Caco-2 (cell line): ENCODE measurements around the gene MAP2K4. TPM values are rescaled to one million over a fixed set of nuclear protein-coding genes. Genes with fewer than 3 reads are reported as not detected.

Source experiments
- BruUV-seq: library from RNA; stranded (reverse); fragments of 400-500 nt; replicated peaks from 2 replicates; lab custom pipeline; 2021; lab: Mats Ljungman, UMichigan
- CTCF ChIA-PET: fragments of 300-600 bp; sonication (Branson Sonifier 250); formaldehyde crosslinking; loops from one replicate; lab custom pipeline; 2022; ENCODE audit warnings: antibody characterized with exemption; lab: Charles Lee
- POLR2A ChIA-PET: fragments of 300-600 bp; sonication (Branson Sonifier 250); formaldehyde crosslinking; loops from one replicate; lab custom pipeline; 2022; ENCODE audit warnings: antibody characterized with exemption; lab: Charles Lee
- DNase-seq, 2 experiments: peaks; one replicate each; pipeline versions ENCODE4 v3.0.0 to v3.0.0-alpha.2; 2020 to 2022
- H3K27me3 ChIP-seq: replicated peaks from 2 replicates; pipeline ENCODE4 v1.6.0; 2011; ENCODE audit warnings: low read length; ENCODE audit not compliant: control insufficient read depth, insufficient read depth
- H3K36me3 ChIP-seq: 2 replicates; pipeline ENCODE4 v1.5.1; 2011; ENCODE audit warnings: low read length; ENCODE audit not compliant: control insufficient read depth, insufficient read depth
- H3K4me1 ChIP-seq: fragments of 250-450 bp; sonication (Bioruptor Pico); 2 replicates; pipeline ENCODE4 v1.5.1; 2020; ENCODE audit warnings: mild to moderate bottlenecking
- H3K4me3 ChIP-seq: 2 replicates; pipeline ENCODE4 v1.5.1; 2011; ENCODE audit warnings: low read depth, mild to moderate bottlenecking, control low read depth, low read length
- H3K9me3 ChIP-seq: fragments of 250-450 bp; sonication (Bioruptor Pico); 2 replicates; pipeline ENCODE4 v1.5.1; 2020; ENCODE audit warnings: mild to moderate bottlenecking, moderate library complexity
- H3K27ac Mint-ChIP-seq: one replicate; pipeline ENCODE4 v1.8.0; 2022; ENCODE audit warnings: mixed read lengths; ENCODE audit not compliant: unreplicated experiment
- H3K27me3 Mint-ChIP-seq: one replicate; pipeline ENCODE4 v1.8.0; 2022; ENCODE audit warnings: mixed read lengths; ENCODE audit not compliant: insufficient read depth, unreplicated experiment
- H3K36me3 Mint-ChIP-seq: one replicate; pipeline ENCODE4 v1.8.0; 2022; ENCODE audit warnings: mild to moderate bottlenecking, mixed read lengths; ENCODE audit not compliant: insufficient read depth, unreplicated experiment
- H3K4me1 Mint-ChIP-seq: one replicate; pipeline ENCODE4 v1.8.0; 2022; ENCODE audit warnings: low read depth, mixed read lengths; ENCODE audit not compliant: unreplicated experiment
- H3K4me3 Mint-ChIP-seq: one replicate; pipeline ENCODE4 v1.8.0; 2022; ENCODE audit warnings: mild to moderate bottlenecking, moderate library complexity, mixed read lengths; ENCODE audit not compliant: unreplicated experiment
- H3K9me3 Mint-ChIP-seq: one replicate; pipeline ENCODE4 v1.8.0; 2022; ENCODE audit warnings: mixed read lengths; ENCODE audit not compliant: unreplicated experiment
- intact Hi-C: fragments of 100-400 bp; cut with micrococcal nuclease; formaldehyde crosslinking; loops from one replicate; pipeline ENCODE4 v1.10.0; 2022; ENCODE audit not compliant: unreplicated experiment
- total RNA-seq: library from RNA; stranded (reverse); gene quantifications from 2 replicates; pipeline ENCODE4 v1.2.3, GENCODE V29; 2022
- TF ChIP-seq, protein P1 (sequence below), 2 experiments: fragments of 200-600 bp in 1 of 2; IDR thresholded peaks; 1 replicate in 1 of 2; 2 replicates in 1 of 2; pipeline versions ENCODE4 v1.5.1 to v1.8.0; 2011 to 2022; ENCODE audit warnings: antibody characterized with exemption in 1 of 2, control low read depth in 1 of 2, inconsistent platforms in 1 of 2, low read depth in 1 of 2, low read length in 1 of 2, mild to moderate bottlenecking in 1 of 2, moderate library complexity in 1 of 2; ENCODE audit not compliant: insufficient read depth in 1 of 2, severe bottlenecking in 1 of 2, unreplicated experiment in 1 of 2

The MAP2K4 gene
- total RNA-seq, 1 experiment from 2014 or later = 20.9 TPM

- intact Hi-C loops = no loop called here
- Mint-ChIP-seq H3K4me1 (peaks cover 7% of the 10 kb centered on the region), H3K4me3 (no peak overlapping the region), H3K9me3 (no peaks in the 10 kb centered on the region), H3K27ac (no peak overlapping the region), H3K36me3 (peaks cover 13% of the 10 kb centered on the region), H3K27me3 (no peaks in the 10 kb centered on the region)
- Histone ChIP-seq H3K36me3 (no peaks in the 10 kb centered on the region), H3K9me3 (no peaks in the 10 kb centered on the region), H3K4me3 (no peak overlapping the region), H3K4me1 (no peaks in the 10 kb centered on the region), H3K27me3 (no peaks in the 10 kb centered on the region)
- ChIA-PET POLR2A (no interaction called here), CTCF (no interaction called here)
- no TSS peak for BruUV-seq
- TF ChIP-seq, protein P1, sequence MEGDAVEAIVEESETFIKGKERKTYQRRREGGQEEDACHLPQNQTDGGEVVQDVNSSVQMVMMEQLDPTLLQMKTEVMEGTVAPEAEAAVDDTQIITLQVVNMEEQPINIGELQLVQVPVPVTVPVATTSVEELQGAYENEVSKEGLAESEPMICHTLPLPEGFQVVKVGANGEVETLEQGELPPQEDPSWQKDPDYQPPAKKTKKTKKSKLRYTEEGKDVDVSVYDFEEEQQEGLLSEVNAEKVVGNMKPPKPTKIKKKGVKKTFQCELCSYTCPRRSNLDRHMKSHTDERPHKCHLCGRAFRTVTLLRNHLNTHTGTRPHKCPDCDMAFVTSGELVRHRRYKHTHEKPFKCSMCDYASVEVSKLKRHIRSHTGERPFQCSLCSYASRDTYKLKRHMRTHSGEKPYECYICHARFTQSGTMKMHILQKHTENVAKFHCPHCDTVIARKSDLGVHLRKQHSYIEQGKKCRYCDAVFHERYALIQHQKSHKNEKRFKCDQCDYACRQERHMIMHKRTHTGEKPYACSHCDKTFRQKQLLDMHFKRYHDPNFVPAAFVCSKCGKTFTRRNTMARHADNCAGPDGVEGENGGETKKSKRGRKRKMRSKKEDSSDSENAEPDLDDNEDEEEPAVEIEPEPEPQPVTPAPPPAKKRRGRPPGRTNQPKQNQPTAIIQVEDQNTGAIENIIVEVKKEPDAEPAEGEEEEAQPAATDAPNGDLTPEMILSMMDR (IDR thresholded peaks at IDR 0.05; ENCODE audit: insufficient read depth in 1 of 2, low read depth in 1 of 2, low read length in 1 of 2, severe bottlenecking in 1 of 2, unreplicated experiment in 1 of 2) = no peak
- no peak for DNase-seq
These were observed 57.1 kb downstream of the MAP2K4 start for GRCh38 chr17:12077773-12078172.

GRCh38 chr17:12078791-12079190 is 58.1 kb downstream of the MAP2K4 start:
- CTCF ChIA-PET = no interaction called here

DNA sequence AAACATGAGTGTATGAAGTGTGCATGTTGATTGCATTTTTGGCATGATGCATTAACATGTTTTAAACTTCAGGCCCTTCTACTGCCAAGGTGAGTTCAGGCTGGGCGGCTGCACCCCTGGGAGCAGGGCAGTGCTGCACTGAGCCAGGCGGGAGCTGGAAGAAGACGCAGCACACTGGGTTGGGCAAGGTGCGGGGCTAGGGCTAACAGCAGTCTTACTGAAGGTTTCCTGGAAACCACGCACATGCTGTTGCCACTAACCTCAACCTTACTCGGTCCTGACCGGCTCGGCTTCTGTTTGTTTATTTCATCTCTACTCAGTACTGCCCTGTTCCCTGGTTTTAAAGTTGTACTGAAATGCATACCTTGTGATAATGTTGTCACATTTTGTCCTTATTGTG is 61.0 kb downstream of the MAP2K4 start:
- H3K4me3 ChIP-seq = no peak overlapping the region
- Mint-ChIP-seq H3K27me3 (no peaks in the 10 kb centered on the region), H3K4me1 (no peaks in the 10 kb centered on the region), H3K4me3 (no peak overlapping the region), H3K36me3 (peaks cover 15% of the 10 kb centered on the region), H3K9me3 (no peaks in the 10 kb centered on the region), H3K27ac (no peak overlapping the region)
- BruUV-seq = no TSS peak
- TF ChIP-seq, protein P1 (IDR thresholded peaks at IDR 0.05; ENCODE audit: insufficient read depth in 1 of 2, low read depth in 1 of 2, low read length in 1 of 2, severe bottlenecking in 1 of 2, unreplicated experiment in 1 of 2) = no peak
- no peak for DNase-seq
- H3K4me1 ChIP-seq = no peaks in the 10 kb centered on the region
- POLR2A ChIA-PET = interaction anchor here (0.7 kb wide), 1 partner anchor 61 kb away, joined by 3 read pairs; the partner anchor contains the start of gene MAP2K4
- no peaks in the 10 kb centered on the region for H3K9me3 ChIP-seq
- CTCF ChIA-PET = no interaction called here
- no peaks in the 10 kb centered on the region for H3K27me3 ChIP-seq
- intact Hi-C loops = no loop called here
- H3K36me3 ChIP-seq = no peaks in the 10 kb centered on the region

More at GRCh38 chr17:12078791-12079190, 58.1 kb downstream of the MAP2K4 start:
- POLR2A ChIA-PET = no interaction called here
- no TSS peak for BruUV-seq
- no peaks in the 10 kb centered on the region for H3K27me3 ChIP-seq
- H3K4me1 ChIP-seq = no peaks in the 10 kb centered on the region
- H3K4me1 Mint-ChIP-seq = peaks cover 7% of the 10 kb centered on the region
- no peaks in the 10 kb centered on the region for H3K27me3 Mint-ChIP-seq
- no peak overlapping the region for H3K27ac Mint-ChIP-seq
- H3K4me3 ChIP-seq = no peak overlapping the region
- intact Hi-C loops = no loop called here
- no peaks in the 10 kb centered on the region for H3K9me3 ChIP-seq
- no peak for DNase-seq
- no peak overlapping the region for H3K4me3 Mint-ChIP-seq
- H3K36me3 ChIP-seq = no peaks in the 10 kb centered on the region
- TF ChIP-seq, protein P1 (IDR thresholded peaks at IDR 0.05; ENCODE audit: insufficient read depth in 1 of 2, low read depth in 1 of 2, low read length in 1 of 2, severe bottlenecking in 1 of 2, unreplicated experiment in 1 of 2) = no peak
- peaks cover 13% of the 10 kb centered on the region for H3K36me3 Mint-ChIP-seq
- no peaks in the 10 kb centered on the region for H3K9me3 Mint-ChIP-seq
